Measurements from ENCODE around the gene RPL5. TPM values are rescaled to one million over a fixed set of nuclear protein-coding genes. Genes with fewer than 3 reads are reported as not detected.

The RPL5 gene
- total and polyA plus RNA-seq, 9 of the 15 experiments (the other 6 are each of a cell fraction or from before 2014, with no cell fraction given), result 1,467 to 4,252 (median 2,454) TPM

GRCh38 chr1:92831762-92832536 is at the start of gene RPL5 (continued):
- TF ChIP-seq RFX5 (IDR thresholded peaks at IDR 0.05; ENCODE audit: low read depth, low read length), result no peak
- TF ChIP-seq SIX5 (IDR thresholded peaks at IDR 0.05; ENCODE audit: borderline replicate concordance in 1 of 2, insufficient read depth in 1 of 2, low read depth in 1 of 2, low read length in 2 of 2), result no peak
- TF ChIP-seq GTF3C2 (IDR thresholded peaks at IDR 0.05; ENCODE audit: borderline replicate concordance, extremely low read depth, insufficient read length), result no peak
- peak; percentile 96 for TF ChIP-seq SMAD1 (IDR thresholded peaks at IDR 0.05; ENCODE audit: low read depth, low read length, partially characterized antibody)
- no peak for TF ChIP-seq EZH2 (IDR thresholded peaks at IDR 0.05; ENCODE audit: borderline replicate concordance, low read depth, low read length)
- peak; percentile 98; the same call in 1 of the 2 replicates for TF ChIP-seq XRCC5 (IDR thresholded peaks at IDR 0.05; ENCODE audit: low read depth, low read length)
- no peak for TF ChIP-seq TEAD2 (tag; IDR thresholded peaks at IDR 0.05)
- no peak for TF ChIP-seq ZNF311 (CRISPR knock-in tag; IDR thresholded peaks at IDR 0.05)
- TF ChIP-seq CREB5 (CRISPR knock-in tag; IDR thresholded peaks at IDR 0.05), result no peak
- peak; percentile 90 for TF ChIP-seq PCBP1 (IDR thresholded peaks at IDR 0.05; ENCODE audit: low read depth, low read length, poor library complexity, severe bottlenecking)
- TF ChIP-seq RB1 (IDR thresholded peaks at IDR 0.05; ENCODE audit: low read depth), result no peak; the same call in none of the 2 replicates
- TF ChIP-seq TAL1 (IDR thresholded peaks at IDR 0.05), result no peak
- TF ChIP-seq ZNF780A (CRISPR knock-in tag; IDR thresholded peaks at IDR 0.05), result no peak
- TF ChIP-seq DLX4 (CRISPR knock-in tag; IDR thresholded peaks at IDR 0.05), result no peak
- TF ChIP-seq NBN (IDR thresholded peaks at IDR 0.05; ENCODE audit: low read depth), result no peak; the same call in none of the 2 replicates
- no peak for TF ChIP-seq HIVEP1 (CRISPR knock-in tag; IDR thresholded peaks at IDR 0.05)
- TF ChIP-seq GATAD2A (IDR thresholded peaks at IDR 0.05), result peak; percentile 93; the same call in 1 of the 2 replicates
- 0 out of 2 replicates have a peak, but pooled peaks have one; percentile 40 for TF ChIP-seq ZNF239 (CRISPR knock-in tag; IDR thresholded peaks at IDR 0.05)
- TF ChIP-seq THRAP3 (IDR thresholded peaks at IDR 0.05; ENCODE audit: borderline replicate concordance), result no peak; the same call in 1 of the 2 replicates
- peak; percentile 77; the same call in 1 of the 2 replicates for TF ChIP-seq CBFB (CRISPR knock-in tag; IDR thresholded peaks at IDR 0.05)
- TF ChIP-seq JUN (IDR thresholded peaks at IDR 0.05; ENCODE audit: borderline replicate concordance, low read depth, low read length), result peak; percentile 66
- peak; percentile 83; the same call in 1 of the 2 replicates for TF ChIP-seq JUN (CRISPR knock-in tag; IDR thresholded peaks at IDR 0.05; ENCODE audit: borderline replicate concordance)
- TF ChIP-seq PML (IDR thresholded peaks at IDR 0.05; ENCODE audit: low read length), result peak; percentile 96
- TF ChIP-seq TARDBP (IDR thresholded peaks at IDR 0.05), result peak; percentile 77; the same call in 1 of the 2 replicates
- TF ChIP-seq SMARCA5 (IDR thresholded peaks at IDR 0.05), result peak; percentile 80; the same call in 1 of the 2 replicates

All from K562 (cell line).